ENCODE data around the gene KAT6B.
"Not testable (repeated sequence)": the region's sequence is repeated elsewhere in the genome, so short reads cannot be mapped to it uniquely, and the experiment has no call there.

The KAT6B gene

DNA sequence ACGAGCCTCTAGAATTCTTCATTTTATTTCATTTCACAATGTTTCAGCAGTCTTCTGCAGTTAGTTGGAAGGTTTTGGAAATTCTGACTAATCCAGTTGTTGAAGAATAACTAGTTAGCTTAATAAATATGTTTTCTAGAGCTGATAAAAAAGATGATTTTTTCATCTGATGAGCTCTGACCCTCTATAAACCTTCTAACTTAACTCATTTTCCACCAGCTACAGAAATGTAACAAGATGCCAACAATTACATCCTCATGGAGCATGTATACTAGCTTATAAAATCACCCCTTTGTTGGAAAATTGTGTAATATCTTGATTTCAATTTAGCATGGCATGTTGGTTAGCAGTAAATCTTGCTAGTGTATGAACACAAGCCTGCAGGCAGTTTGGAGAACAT lies 33.1 kb downstream of the KAT6B start:
- DNase-seq (ENCODE audit: low read depth, low spot score) = no peak

DNA sequence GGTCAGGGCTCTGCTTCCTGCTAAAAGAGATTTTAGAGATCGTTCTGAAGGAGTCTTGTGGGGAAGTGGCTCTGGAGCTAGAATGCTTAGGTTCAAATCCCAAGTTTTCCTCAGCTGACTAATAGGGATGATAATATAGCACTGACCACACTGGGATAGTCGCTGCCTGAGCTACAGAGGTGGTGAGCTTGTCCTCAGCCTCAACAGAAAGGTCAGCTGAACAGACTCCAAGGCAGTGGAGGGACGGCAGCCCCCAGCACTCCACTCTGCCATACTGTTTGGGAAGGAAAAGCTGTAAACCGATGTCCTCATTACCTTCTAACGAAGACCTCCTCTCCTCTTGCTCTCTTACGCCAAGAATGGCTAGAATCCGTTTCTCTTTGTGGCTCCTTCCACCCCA lies 36.2 kb downstream of the KAT6B start:
- DNase-seq (ENCODE audit: low read depth, low spot score) = peak; percentile 15

DNA sequence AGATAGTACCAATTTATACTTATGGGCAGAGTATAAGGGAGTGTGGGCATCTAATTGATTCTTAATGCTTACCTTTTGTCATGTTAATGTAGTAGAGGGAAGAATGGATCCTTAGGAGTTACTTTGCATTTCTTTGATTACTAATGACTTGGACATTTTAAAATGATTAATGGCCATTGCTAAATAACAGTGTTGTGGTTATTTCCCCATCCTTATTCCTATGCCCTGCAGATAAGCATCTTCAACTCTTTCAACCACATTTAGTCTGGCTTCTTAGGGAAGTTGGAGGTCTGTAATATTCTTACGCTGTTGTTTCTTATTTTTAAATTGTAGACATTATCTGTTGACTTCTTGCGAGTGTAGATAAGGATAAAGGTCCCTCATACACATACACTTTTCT lies 37.2 kb downstream of the KAT6B start:
- no peak for DNase-seq (ENCODE audit: low read depth, low spot score)

DNA sequence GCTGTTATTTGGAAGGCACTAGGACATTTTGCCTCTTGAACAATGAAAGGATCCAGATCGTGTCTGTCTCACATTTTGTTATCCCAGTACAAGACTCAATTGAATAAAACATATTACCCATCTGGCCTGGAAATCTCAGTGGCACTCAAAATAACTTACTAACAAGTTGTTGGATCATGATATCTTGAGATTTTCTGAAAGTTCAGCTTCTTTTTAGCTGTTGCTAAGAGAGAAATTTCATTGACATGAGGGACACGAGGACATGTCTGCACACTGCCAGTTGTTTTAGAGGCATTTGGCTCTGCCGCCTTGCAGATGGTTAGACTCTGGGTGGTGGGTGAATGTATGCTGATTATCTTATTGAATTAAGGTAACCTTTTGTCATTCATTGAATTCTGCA lies 41.0 kb downstream of the KAT6B start:
- no peak for DNase-seq (ENCODE audit: low read depth, low spot score)

DNA sequence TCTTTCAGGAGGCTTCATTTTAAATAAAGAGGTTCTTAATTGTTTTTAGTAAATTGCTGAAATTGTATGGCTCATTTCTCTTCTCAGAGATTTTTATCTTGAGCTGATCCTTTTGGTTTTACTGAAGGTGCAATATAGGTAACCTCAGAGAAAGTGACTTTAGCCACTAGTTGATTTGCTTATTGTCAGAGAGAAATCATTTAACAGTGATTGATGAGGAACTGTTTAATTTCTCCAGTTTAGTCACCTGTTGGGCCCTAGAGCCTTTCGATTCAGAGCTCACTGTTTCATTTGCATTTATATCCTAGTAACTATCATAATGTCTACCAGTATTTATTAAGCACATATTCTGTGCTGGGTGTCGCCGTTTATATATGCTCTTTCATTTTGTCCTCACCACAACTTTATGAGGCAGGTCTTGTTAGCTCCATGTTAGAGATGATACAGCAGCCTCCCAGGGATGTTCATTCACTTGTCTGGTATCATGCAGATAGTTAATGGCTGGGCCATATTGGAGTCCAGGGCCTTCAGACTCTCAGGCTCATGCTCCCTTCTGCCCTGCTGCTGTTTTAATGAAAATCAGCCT lies 42.1 kb downstream of the KAT6B start:
- no peak for DNase-seq (ENCODE audit: low read depth, low spot score)

DNA sequence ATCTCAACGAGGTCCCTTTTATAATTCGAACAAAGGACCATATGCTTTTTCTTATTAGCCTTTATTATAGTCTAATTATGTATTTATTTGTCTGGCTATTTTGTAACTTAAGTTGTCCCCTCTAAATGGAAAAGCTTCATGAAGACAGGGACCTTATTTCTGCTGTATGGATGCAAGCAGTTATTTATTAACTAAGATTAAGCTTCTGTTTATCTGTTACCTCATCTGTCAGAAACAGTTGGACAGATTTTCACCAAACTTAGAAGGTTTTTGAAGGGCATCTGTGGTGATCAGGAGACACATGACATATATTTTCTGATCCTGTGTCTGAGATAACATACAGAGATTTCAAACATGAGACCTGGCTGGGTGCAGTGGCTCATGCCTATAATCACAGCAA lies 43.2 kb downstream of the KAT6B start:
- DNase-seq (ENCODE audit: low read depth, low spot score) = no peak

DNA sequence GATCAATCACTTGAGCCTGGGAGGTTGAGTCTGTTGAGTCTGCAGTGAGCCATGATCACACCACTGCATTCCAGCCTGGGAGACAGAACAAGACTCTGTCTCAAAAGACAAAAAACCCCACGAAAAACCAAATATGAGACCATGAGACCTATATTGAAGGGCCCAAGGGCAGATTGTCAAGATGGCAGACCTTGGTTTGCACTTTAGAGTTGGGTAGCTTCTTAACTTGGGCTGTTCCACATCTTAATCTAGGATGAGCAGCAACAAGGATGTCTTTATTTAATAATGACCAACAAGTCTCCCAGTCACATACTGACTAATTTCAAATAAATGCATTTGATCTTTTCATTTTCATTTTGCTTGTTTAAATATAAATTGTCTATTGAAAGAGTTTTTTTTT lies 43.8 kb downstream of the KAT6B start:
- no peak for DNase-seq (ENCODE audit: low read depth, low spot score)

DNA sequence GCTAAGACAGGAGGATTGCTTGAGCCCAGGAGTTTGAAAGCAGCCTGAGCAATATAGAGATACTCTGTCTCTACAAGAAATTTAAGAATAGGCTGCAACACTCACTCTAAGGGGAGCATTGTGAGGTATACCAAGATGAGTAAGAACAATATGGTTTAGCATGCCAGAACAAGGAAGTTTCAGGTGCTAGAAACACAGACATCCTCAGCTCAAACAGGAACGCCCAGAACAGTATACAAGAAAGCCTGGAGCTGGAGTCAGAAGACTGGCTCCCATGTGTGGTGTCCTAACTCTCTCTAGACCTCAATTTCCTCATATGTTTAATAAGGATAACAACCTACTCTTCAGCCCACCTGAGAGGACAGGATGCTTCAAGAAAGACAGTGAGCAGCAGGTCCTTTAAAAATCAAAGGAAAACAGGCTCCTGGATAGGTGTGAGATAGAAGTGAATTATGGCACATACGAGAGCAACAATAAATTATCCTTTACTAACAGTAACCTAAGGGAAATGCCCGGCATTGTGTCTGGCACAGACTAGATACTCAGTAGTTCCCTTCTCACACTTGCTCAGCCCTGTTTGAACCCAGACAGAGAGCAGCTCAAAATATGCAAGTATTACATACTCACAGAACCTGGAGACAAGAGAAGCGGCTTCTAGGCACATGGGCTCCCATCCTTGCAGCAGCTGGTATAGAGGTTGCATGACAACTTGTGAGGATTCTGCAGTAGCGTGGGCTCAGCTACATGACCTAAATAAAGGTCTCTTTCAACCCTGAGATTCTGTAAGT lies 45.4 kb downstream of the KAT6B start:
- DNase-seq (ENCODE audit: low read depth, low spot score) = no peak

DNA sequence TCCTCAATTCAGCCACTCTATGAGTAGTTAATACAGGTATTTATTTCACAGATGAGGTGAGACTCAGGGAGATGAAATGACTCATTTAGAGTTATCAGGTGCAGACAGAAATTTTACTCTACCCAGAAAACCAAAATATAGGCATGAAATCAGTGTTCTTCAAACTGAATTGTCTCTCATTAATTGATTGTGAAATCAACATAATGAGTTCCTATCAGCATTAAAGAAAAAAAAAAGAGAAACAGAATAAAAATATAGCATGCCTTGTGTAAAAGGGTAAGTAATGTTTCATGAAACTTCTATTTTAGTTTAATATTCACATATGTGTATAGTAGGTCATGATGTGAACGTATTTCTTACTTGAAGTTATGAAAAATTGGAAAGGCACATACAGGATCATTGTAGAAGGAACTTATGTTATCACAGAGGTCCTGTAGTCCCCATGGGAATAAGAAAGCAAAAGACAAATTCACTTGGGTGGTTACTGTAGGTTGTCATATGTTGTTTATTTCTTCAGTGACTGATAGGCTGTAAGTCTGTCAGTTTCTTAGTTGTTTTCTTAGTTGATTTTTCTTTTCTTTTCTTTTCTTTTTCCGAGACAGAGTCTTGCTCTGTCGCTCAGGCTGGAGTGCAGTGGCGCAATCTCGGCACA lies 47.5 kb downstream of the KAT6B start:
- DNase-seq (ENCODE audit: low read depth, low spot score) = no peak

DNA sequence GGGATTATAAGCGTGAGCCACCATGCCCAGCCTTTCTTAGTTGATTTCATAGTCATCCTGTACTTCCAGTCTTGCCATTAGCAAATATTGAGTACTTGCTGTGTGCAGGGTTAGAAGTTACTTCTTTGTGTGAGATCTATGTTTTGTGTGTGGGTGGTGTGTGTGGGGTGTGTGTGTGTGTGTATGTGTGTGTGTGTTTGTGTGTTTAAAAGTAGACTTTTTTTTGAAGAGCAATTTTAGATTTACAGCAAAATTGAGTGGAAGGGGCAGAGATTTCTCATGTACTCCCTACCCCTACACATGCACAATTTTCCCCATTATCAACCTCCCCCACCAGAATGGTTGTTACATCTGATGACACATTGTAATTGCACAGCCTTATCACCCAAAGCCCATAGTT lies 48.2 kb downstream of the KAT6B start:
- DNase-seq (ENCODE audit: low read depth, low spot score) = no peak

DNA sequence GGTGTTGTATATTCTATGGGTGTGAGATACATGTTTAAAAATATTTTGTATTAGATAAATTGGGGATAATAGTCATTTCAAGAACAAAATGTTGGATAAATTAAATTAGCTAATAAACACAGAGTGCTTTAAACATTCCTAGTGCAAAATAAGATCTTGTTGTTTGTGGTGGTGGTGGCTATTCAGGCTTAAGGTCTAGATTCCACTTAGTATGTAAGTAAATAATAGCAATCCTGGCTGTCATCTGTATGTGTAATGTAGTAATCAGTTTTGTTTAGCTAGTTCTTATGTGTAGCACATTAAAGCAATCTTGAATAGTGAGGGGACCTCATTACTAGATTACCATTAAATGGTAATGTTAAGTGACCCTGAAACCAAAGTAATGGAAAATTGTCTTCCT lies 48.7 kb downstream of the KAT6B start:
- no peak for DNase-seq (ENCODE audit: low read depth, low spot score)

DNA sequence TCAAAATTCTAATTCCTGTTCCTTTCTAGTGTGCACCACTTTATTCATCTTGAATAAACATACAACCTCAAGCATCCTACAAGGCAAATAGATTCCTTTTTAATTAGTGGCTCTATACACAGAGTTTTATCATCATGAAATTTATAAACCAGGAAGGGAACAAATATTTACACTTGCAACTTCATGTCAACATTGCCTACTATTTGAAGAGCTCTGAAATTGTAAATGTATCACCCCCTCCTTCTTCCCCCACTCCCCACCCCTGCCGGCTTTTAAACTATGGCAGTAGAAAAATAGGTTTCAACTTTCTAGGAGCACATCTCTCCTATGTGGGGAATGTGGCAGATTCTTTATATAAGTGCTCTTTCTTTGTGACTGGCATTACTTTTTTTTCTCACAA lies 49.6 kb downstream of the KAT6B start:
- DNase-seq (ENCODE audit: low read depth, low spot score) = no peak

DNA sequence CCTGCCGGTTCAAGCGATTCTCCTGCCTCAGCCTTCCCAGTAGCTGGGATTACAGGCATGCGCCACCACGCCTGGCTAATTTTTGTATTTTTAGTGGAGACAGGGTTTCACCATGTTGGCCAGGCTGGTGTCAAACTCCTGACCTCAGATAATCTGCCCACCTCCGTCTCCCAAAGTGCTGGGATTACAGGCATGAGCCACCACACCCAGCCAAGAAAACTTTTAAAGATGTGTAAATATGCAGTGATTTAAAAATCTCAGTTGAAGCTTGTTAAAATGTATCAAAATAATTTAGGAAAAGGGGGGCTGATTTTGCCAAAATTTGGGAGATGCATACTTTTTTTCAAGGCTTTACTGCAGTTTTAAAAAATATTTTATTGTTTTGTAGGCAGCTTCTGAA lies 50.7 kb downstream of the KAT6B start:
- not testable (repeated sequence) for DNase-seq (ENCODE audit: low read depth, low spot score)

DNA sequence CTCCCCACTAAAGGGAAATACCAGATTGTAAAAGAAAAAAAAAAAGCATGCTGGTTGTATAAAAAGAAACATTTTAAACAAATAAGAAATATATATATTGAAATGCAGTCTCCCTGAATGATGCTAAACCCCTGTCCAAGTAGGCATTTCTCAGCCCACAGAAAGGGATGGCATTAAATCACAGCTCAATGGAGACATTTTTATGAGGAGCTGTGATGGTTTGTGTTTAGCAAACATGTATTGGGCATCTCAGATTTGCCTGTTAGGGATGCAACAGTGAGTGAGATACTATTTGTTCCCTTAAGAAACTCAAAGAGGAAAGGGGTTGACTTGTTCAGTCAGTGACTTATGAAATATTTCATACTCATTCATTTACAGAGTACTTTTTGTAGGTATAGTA lies 51.5 kb downstream of the KAT6B start:
- DNase-seq (ENCODE audit: low read depth, low spot score) = no peak

DNA sequence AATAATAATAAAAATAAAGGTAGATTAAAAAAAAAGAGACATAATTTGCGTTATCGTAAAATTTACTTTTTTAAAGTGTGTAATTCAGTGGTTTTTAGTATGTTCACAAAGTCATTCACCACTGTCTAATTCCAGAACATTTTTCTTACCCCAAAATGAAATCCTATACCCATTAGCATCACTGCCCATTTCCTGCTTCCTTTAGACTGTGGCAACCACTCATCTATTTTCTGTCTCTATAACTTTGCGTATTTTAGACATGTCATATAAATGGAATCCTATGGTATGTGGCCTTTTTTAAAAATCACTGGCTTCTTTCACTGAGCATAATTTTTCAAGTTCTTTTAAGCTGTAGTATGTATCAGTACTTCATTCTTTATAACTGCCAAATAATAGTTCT lies 53.6 kb downstream of the KAT6B start:
- no peak for DNase-seq (ENCODE audit: low read depth, low spot score)

DNA sequence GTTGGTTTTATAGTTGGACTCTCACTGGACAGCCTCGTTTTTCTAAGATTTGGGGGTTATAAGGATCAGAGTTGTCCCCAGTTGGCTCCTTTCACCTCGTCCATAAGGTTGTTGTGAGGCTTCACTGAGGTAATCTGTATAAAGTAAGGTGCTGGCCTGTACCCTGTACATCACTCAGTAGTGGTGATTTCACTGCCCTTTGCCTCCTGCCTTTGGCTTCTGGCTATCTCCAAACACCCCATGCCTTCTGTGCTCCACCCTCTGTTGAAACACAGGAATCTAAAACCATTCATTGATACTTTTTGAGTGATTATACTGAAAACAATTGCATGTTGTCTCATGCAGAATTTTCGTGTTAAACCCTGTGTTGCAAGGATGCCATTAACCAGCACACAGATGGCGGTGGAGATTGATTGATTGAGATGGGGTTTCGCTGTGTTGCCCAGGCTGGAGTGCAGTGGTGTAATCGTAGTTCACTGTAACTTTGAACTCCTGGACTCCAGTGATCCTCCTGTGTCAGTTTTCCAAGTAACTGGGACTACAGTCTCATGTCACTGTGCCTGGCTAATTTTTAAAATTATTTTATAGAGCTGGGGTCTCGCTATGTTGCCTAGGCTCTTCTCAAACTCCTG lies 55.0 kb downstream of the KAT6B start:
- no peak for DNase-seq (ENCODE audit: low read depth, low spot score)

DNA sequence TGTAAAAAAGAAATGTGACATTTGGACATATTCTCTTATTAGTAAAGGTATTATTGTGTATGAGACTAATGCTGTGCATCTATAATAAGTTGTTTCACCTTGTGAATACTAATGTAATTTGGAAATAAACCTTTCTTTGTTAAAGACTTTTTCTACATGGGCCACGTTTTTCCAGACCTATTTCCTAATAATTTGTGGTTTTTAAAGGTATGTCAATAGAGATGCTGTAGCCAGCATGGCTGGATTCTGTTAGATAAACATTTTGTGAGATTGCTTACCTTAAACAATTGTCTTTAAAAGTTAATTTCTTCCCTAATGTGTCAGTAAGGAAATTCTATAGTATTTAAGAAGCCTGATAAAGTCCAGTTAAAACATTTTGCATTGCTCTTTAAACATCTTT lies 56.0 kb downstream of the KAT6B start:
- DNase-seq (ENCODE audit: low read depth, low spot score) = no peak

DNA sequence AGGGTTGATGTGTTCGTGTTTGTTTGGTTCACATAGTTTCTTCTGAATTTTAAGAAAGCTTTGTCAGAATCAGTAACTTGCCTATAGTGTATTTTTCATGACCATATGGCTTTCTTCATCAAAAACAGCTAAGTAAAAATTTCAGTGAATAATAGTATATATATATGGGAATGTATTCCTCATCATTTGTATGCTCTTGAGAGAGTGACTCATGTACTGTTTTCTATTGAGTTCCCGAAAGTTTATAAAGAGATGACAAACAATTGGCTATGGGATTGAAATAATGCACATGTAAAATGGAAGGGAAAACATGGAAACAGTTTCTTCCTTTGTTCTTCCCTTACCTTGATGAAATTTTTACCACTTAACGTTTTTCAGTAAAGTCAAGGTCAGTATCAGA lies 56.4 kb downstream of the KAT6B start:
- no peak for DNase-seq (ENCODE audit: low read depth, low spot score)

DNA sequence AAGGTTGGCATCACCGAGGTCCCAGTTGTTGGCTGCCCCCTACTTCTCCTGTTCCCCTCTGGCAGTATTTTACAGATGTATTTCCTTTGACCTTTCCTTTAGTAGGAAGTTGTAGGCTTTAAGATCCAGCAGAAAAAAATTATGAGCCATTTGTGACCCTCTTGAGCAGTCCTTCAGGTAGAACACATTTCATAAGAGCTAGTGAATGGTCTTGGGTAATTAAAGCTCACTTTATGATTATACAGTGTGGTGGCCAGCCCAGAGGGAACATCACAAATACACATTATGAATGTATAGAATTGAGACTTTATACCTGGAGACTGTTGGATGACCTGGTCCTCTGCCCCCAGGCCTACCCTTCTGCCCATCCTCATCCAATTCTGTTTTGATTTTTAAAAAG lies 57.0 kb downstream of the KAT6B start:
- DNase-seq (ENCODE audit: low read depth, low spot score) = no peak

DNA sequence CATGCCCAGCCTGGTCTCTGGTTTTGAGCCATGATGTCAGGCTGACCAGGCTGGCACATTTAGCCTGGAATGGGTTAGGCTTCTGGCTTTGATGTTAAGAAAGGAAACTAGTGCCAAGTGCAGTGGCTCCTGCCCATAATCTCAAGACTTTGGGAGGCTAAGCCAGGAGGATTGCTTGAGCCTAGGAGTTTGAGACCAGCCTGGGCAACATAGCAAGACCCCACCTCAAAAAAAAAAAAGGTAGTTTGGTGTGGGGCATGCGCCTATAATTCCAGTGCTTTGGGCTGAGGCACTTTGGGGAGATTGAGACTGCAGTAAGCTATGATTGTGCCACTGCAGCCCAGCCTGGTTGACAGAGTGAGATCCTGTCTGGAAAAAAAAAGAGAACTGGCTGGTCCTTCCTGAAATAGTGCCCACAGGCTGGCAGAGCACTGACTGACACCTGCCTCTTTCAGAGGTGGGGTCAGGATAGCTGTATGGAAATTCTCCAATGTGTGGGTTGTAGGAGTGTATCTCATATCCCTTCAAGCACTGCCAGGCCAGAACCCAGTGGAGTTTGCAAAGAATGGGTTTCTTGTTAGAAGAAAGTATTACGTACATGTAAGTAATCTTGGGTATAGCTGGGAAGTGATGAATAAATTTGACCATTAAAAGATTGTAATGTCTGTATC lies 61.3 kb downstream of the KAT6B start:
- DNase-seq (ENCODE audit: low read depth, low spot score) = no peak

DNA sequence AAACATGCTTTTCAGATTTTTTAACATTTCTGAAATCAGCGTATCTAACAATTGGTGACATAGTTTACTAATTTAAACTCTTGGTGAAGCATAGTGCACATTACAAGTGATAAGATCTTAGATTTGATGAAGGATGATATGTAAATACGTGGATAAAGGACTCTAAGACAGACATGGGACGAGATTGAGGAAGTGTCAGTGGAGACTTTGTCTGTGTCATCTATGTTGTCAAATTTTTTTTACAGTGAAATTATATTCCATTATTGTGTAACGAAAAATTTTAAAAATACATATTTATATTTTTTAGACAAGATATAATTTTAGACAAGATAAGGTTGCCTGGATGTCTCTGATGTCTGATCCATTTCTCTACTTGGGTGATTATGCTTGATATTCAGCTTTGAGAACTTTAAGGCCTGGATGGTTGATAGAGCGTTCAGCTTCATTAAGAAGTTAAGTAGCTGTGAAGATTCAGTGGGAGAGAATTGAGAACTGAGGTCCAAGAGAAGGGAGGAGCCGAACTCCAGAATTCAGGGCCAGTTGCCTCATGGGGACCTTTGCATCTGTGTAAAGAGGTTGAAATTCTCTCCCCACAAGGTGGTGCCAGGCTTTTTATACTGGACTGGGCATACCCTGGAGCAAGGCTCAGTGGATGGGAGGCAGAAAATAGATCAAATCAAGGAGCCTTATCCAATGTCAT lies 62.7 kb downstream of the KAT6B start:
- peak; percentile 5 for DNase-seq (ENCODE audit: low read depth, low spot score)

DNA sequence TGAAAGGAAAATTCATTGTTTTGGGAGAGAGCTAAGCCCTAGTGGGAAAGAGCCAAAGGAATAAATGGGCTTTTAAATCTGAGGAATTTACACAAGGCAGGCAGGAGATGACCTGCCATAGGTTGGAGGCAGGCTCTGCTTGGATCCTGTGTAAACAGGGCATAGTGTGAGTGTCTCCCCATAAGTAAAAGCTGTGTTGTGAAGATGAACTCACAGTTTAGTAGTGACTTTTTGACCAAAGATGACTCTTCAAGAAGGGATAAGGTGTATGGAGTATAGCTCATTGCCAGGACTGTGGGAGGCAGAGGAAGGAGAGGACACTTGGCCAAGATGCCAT lies 63.2 kb downstream of the KAT6B start:
- DNase-seq (ENCODE audit: low read depth, low spot score) = no peak

All from ELF-1 (cell line).